Measurements from ENCODE around the gene ANKZF1.

Gene ANKZF1

DNA sequence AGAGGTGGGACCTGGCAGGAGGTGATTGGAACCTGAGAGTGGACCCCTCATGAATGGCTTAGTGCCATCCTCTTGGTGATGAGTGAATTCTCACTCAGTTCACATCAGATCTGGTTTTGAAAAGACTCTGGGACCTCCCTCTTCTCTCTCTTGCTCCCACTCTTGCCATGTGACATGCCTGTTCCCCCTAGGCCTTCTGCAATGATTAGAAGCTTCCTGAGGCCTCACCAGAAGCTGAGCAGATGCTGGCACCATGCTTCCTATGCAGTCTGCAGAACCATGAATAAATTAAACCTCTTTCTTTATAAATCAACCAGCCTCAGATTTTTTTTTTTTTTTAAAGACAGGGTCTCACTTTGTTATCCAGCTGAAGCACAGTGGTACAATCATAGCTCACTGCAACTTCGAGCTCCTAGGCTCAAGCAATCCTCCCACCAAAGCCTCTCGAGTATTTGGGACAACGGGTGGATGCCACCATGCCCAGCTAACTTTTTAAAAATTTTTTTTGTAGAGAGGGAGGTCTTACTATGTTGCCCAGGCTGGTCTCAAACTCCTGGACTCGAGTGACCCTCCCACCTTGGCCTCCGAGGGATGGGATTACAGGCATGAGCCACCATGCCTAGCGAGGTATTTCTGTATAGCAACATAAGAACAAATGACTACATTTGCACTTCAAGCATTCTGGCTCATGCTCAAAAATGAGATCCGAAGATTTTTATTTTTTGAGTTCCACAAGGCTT is 25.0 kb upstream of the ANKZF1 start:
- no peaks in the 10 kb centered on the region for H4K20me1 ChIP-seq (ENCODE audit: insufficient read depth)
- H3K4me2 ChIP-seq, result no peak overlapping the region
- no peak overlapping the region for H3K27ac ChIP-seq
- H3K36me3 ChIP-seq (ENCODE audit: insufficient read depth), result no peaks in the 10 kb centered on the region
- no peak overlapping the region for H3K4me3 ChIP-seq (IDR thresholded peaks at IDR 0.05; ENCODE audit: insufficient read depth, low read depth, low read length)
- no peak overlapping the region for H2AFZ ChIP-seq (ENCODE audit: low read depth)
- peaks cover 18% of the 10 kb centered on the region for H3K4me1 ChIP-seq (ENCODE audit: low read depth, poor library complexity, severe bottlenecking)
- no peak overlapping the region for H3K9ac ChIP-seq
- no peaks in the 10 kb centered on the region for H3K27me3 ChIP-seq (ENCODE audit: insufficient read depth, low read depth)
- H3K79me2 ChIP-seq (ENCODE audit: insufficient read depth, low read depth), result no peaks in the 10 kb centered on the region
- TF ChIP-seq, protein P1, sequence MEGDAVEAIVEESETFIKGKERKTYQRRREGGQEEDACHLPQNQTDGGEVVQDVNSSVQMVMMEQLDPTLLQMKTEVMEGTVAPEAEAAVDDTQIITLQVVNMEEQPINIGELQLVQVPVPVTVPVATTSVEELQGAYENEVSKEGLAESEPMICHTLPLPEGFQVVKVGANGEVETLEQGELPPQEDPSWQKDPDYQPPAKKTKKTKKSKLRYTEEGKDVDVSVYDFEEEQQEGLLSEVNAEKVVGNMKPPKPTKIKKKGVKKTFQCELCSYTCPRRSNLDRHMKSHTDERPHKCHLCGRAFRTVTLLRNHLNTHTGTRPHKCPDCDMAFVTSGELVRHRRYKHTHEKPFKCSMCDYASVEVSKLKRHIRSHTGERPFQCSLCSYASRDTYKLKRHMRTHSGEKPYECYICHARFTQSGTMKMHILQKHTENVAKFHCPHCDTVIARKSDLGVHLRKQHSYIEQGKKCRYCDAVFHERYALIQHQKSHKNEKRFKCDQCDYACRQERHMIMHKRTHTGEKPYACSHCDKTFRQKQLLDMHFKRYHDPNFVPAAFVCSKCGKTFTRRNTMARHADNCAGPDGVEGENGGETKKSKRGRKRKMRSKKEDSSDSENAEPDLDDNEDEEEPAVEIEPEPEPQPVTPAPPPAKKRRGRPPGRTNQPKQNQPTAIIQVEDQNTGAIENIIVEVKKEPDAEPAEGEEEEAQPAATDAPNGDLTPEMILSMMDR (conservative IDR thresholded peaks at IDR 0.05; ENCODE audit: low read depth, low read length), result no peak

DNA sequence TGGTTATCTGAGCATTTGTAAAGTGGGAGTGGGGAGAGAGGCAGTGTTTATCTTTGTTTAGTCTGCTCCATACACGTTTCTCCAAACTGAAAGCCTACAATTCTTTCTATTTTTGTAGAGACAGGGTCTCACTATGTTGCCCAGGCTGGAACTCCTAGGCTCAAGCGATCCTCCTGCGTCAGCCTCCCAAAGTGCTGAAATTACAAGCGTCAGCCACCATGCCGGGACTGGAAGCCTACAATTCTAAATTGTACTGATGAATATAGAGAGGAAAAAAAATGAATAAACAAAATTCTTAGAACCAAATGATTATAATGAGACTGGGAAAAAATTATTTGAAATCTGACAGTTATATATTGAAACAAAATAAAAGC is 24.5 kb upstream of the ANKZF1 start:
- Histone ChIP-seq H3K27me3 (ENCODE audit: insufficient read depth, low read depth) (no peaks in the 10 kb centered on the region), H4K20me1 (ENCODE audit: insufficient read depth) (no peaks in the 10 kb centered on the region), H3K9ac (no peak overlapping the region), H3K36me3 (ENCODE audit: insufficient read depth) (no peaks in the 10 kb centered on the region), H3K4me2 (no peak overlapping the region), H3K79me2 (ENCODE audit: insufficient read depth, low read depth) (no peaks in the 10 kb centered on the region), H2AFZ (ENCODE audit: low read depth) (no peak overlapping the region), H3K4me1 (ENCODE audit: low read depth, poor library complexity, severe bottlenecking) (peaks cover 18% of the 10 kb centered on the region), H3K4me3 (IDR thresholded peaks at IDR 0.05; ENCODE audit: insufficient read depth, low read depth, low read length) (no peak overlapping the region), H3K27ac (no peak overlapping the region)
- TF ChIP-seq, protein P1 (conservative IDR thresholded peaks at IDR 0.05; ENCODE audit: low read depth, low read length), result no peak

DNA sequence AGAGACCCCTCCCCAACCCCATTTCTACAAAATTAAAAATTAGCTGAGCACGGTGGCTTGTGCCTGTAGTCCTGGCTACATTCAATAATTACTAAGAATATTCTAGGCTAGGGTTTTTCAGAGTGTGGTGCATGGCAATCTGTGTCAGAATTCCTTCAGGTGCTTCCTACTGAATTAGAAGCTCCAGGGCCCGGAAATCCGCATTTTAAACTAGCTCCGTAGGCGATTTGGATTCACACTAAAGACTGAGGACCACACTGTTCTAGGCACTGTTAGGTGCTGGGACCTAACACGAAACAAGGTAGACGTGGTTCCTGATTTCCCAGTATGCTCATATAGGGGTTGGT is 23.7 kb upstream of the ANKZF1 start:
- Histone ChIP-seq H4K20me1 (ENCODE audit: insufficient read depth) (no peaks in the 10 kb centered on the region), H3K79me2 (ENCODE audit: insufficient read depth, low read depth) (no peaks in the 10 kb centered on the region), H2AFZ (ENCODE audit: low read depth) (peak overlapping the region; percentile 77), H3K9ac (peak overlapping the region; percentile 74), H3K27ac (peak overlapping the region; percentile 69), H3K4me1 (ENCODE audit: low read depth, poor library complexity, severe bottlenecking) (peaks cover 18% of the 10 kb centered on the region), H3K4me3 (IDR thresholded peaks at IDR 0.05; ENCODE audit: insufficient read depth, low read depth, low read length) (peak overlapping the region; percentile 80), H3K4me2 (peak overlapping the region; percentile 74), H3K27me3 (ENCODE audit: insufficient read depth, low read depth) (no peaks in the 10 kb centered on the region), H3K36me3 (ENCODE audit: insufficient read depth) (no peaks in the 10 kb centered on the region)
- TF ChIP-seq, protein P1 (conservative IDR thresholded peaks at IDR 0.05; ENCODE audit: low read depth, low read length), result no peak

DNA sequence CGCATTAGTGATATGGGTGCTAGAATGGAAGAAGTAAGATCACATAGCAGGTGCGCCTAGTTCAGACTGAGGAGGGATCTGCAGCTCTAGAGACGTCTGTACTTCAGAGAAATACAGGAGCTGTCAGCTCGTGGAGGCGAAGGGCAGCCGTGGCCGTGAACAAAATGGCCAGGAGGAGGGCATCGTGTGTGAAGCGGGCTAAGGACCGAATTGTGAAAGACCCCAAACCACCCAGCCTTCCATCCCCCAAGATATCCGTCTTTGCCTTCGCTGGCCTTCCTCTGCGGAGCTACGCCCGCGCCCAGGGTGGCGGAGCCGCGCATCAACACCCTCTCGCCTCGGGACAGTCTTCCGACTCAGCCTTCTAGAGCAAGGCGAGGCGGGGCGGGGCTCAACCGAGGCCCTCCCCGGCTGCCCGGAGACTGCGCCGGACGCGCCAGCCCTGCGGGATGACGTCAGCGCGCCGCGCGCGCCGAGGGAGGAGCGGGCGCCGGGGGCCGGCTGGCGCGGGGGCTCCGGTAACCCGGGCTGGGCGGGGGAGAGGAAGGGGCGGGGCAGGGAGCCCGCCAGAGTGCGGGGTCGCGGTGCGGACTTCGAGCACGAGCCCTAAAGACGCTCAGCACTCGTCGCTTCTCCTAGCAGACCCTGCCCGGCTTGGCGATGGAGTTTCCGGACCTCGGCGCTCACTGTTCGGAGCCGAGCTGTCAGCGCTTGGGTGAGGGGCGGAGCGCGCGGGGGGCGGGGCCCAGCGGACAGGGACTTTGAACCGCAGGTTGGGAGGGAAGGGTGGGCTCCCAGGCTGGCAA is 23.1 kb upstream of the ANKZF1 start, which contains the start of gene ZFAND2B:
TSS of gene ZFAND2B (plus strand) at position 455 of the 806 bp plus-strand sequence. CDS start at position 661, 206 bp downstream.
- TF ChIP-seq, protein P1 (conservative IDR thresholded peaks at IDR 0.05; ENCODE audit: low read depth, low read length), result no peak
- peaks cover 18% of the 10 kb centered on the region for H3K4me1 ChIP-seq (ENCODE audit: low read depth, poor library complexity, severe bottlenecking)
- no peaks in the 10 kb centered on the region for H4K20me1 ChIP-seq (ENCODE audit: insufficient read depth)
- no peaks in the 10 kb centered on the region for H3K79me2 ChIP-seq (ENCODE audit: insufficient read depth, low read depth)
- peak within 1 kb of the TSS; percentile 80 for H3K4me3 ChIP-seq (IDR thresholded peaks at IDR 0.05; ENCODE audit: insufficient read depth, low read depth, low read length)
- H3K9ac ChIP-seq, result peak within 1 kb of the TSS; percentile 74
- peak within 1 kb of the TSS; percentile 69 for H3K27ac ChIP-seq
- H3K27me3 ChIP-seq (ENCODE audit: insufficient read depth, low read depth), result no peaks in the 10 kb centered on the region
- H3K4me2 ChIP-seq, result peak within 1 kb of the TSS; percentile 74
- peak within 1 kb of the TSS; percentile 77 for H2AFZ ChIP-seq (ENCODE audit: low read depth)
- no peaks in the 10 kb centered on the region for H3K36me3 ChIP-seq (ENCODE audit: insufficient read depth)

Data from KMS-11 (cell line).